Fibroblast of upper back skin (primary cell): ENCODE data around the gene ZNHIT1.
A peak's percentile ranks its signal among the peaks of the same experiment; 100 is the strongest.

ENCODE experiments used
- DNase-seq: peaks from one replicate; pipeline ENCODE4 v3.0.0-alpha.2; 2013

ZNHIT1 gene

GRCh38 chr7:101220295-101220694 is 2.3 kb downstream of the ZNHIT1 start:
- DNase-seq, result no peak

- DNase-seq, result no peak
These were observed 4.4 kb downstream of the ZNHIT1 start for GRCh38 chr7:101222275-101222830.

- DNase-seq, result no peak
These were observed 5.6 kb downstream of the ZNHIT1 start for GRCh38 chr7:101223528-101223927.

- DNase-seq, result no peak
These were observed 7.7 kb downstream of the ZNHIT1 start for GRCh38 chr7:101225650-101226049.

- DNase-seq, result no peak
These were observed 8.8 kb downstream of the ZNHIT1 start for GRCh38 chr7:101226721-101227120.

GRCh38 chr7:101231644-101232043 is 13.7 kb downstream of the ZNHIT1 start:
- DNase-seq, result peak; percentile 11

- DNase-seq, result no peak
These were observed 14.3 kb downstream of the ZNHIT1 start for GRCh38 chr7:101232141-101232850.

GRCh38 chr7:101233907-101234547 is 16.1 kb downstream of the ZNHIT1 start:
- no peak for DNase-seq

GRCh38 chr7:101234636-101235035 is 16.7 kb downstream of the ZNHIT1 start:
- DNase-seq, result no peak

GRCh38 chr7:101235050-101235449 is 17.1 kb downstream of the ZNHIT1 start:
- no peak for DNase-seq

- DNase-seq, result no peak
These were observed 17.6 kb downstream of the ZNHIT1 start for GRCh38 chr7:101235522-101235921.

GRCh38 chr7:101236292-101236835 is 18.4 kb downstream of the ZNHIT1 start:
- DNase-seq, result no peak

GRCh38 chr7:101237206-101238067 is 19.5 kb downstream of the ZNHIT1 start, which contains the start of gene CLDN15:
TSS of gene CLDN15 (minus strand) at chr7:101237802. CDS start at chr7:101237581, 221 bp downstream.
- DNase-seq, result peak; percentile 70

GRCh38 chr7:101238226-101239182 is 20.5 kb downstream of the ZNHIT1 start:
- no peak for DNase-seq

GRCh38 chr7:101239191-101239950 is 21.4 kb downstream of the ZNHIT1 start:
- DNase-seq, result no peak

- DNase-seq, result no peak
These were observed 21.9 kb downstream of the ZNHIT1 start for GRCh38 chr7:101239951-101240220.

- DNase-seq, result no peak
These were observed 22.5 kb downstream of the ZNHIT1 start for GRCh38 chr7:101240226-101241014.

- DNase-seq, result no peak
These were observed 23.0 kb downstream of the ZNHIT1 start for GRCh38 chr7:101241015-101241363.

- no peak for DNase-seq
These were observed 23.7 kb downstream of the ZNHIT1 start for GRCh38 chr7:101241443-101242349.
